HL-60 (cell line): ENCODE measurements around the gene ERP27.

Experiments used
- DNase-seq, 2 experiments: peaks; one replicate each; pipeline ENCODE4 v3.0.0-alpha.2; 2010 to 2020; ENCODE audit warnings: low read depth in 1 of 2, low spot score in 1 of 2
- H3K27ac ChIP-seq: fragments of 250-450 bp; sonication (Bioruptor Pico); replicated peaks from 2 replicates; pipeline ENCODE4 v1.5.1; 2020; ENCODE audit warnings: mild to moderate bottlenecking, moderate library complexity
- H3K27me3 ChIP-seq: fragments of 250-450 bp; sonication (Bioruptor Pico); 2 replicates; pipeline ENCODE4 v1.5.1; 2021; ENCODE audit warnings: mild to moderate bottlenecking, moderate library complexity; ENCODE audit not compliant: insufficient read depth, poor library complexity, severe bottlenecking
- H3K4me3 ChIP-seq: replicated peaks from 2 replicates; pipeline ENCODE4 v1.5.1; 2011; ENCODE audit warnings: mild to moderate bottlenecking, control low read depth, low read length; ENCODE audit not compliant: insufficient read depth
- GABPA ChIP-seq: IDR thresholded peaks from 2 replicates; pipeline ENCODE4 v1.6.1; 2012; ENCODE audit warnings: low read depth
- POLR2AphosphoS5 ChIP-seq: IDR thresholded peaks from 2 replicates; pipeline ENCODE4 v1.6.1; 2012; ENCODE audit warnings: low read depth
- REST ChIP-seq: IDR thresholded peaks from 2 replicates; pipeline ENCODE4 v1.6.1; 2012; ENCODE audit warnings: low read depth; ENCODE audit not compliant: insufficient replicate concordance
- SPI1 ChIP-seq: IDR thresholded peaks from 2 replicates; pipeline ENCODE4 v1.6.1; 2012; ENCODE audit warnings: low read depth, mild to moderate bottlenecking, borderline replicate concordance
- TF ChIP-seq, protein P1 (sequence below): IDR thresholded peaks from one replicate; pipeline ENCODE4 v1.5.1; 2011; ENCODE audit warnings: low read length, control low read depth, inconsistent platforms; ENCODE audit not compliant: insufficient read depth

The ERP27 gene

GRCh38 chr12:14927267-14927666 lies 11.1 kb downstream of the ERP27 start:
- Histone ChIP-seq H3K4me3 (no peak overlapping the region), H3K27me3 (no peaks in the 10 kb centered on the region), H3K27ac (no peak overlapping the region)
- no peak for DNase-seq
- TF ChIP-seq REST, result no peak
- no peak for TF ChIP-seq GABPA
- no peak for TF ChIP-seq POLR2AphosphoS5
- TF ChIP-seq, protein P1, sequence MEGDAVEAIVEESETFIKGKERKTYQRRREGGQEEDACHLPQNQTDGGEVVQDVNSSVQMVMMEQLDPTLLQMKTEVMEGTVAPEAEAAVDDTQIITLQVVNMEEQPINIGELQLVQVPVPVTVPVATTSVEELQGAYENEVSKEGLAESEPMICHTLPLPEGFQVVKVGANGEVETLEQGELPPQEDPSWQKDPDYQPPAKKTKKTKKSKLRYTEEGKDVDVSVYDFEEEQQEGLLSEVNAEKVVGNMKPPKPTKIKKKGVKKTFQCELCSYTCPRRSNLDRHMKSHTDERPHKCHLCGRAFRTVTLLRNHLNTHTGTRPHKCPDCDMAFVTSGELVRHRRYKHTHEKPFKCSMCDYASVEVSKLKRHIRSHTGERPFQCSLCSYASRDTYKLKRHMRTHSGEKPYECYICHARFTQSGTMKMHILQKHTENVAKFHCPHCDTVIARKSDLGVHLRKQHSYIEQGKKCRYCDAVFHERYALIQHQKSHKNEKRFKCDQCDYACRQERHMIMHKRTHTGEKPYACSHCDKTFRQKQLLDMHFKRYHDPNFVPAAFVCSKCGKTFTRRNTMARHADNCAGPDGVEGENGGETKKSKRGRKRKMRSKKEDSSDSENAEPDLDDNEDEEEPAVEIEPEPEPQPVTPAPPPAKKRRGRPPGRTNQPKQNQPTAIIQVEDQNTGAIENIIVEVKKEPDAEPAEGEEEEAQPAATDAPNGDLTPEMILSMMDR, result no peak
- no peak for TF ChIP-seq SPI1

DNA sequence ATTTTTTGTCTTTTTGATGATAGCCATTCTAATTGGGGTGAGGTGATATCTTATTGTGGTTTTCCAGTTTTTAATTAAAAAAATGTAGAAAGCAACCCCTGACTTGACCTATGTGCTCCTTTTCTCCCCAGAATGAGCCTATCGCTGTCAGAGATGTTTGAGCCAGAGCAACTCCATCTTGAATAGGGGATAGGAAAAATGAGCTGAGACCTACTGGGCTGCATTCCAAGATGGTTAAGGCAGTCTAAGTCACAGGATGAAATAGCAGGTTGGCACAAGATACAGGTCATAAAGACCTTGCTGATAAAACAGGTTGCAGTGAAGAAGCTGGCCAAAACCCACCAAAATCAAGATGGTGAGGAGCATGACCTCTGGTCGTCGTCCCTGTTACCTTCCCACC lies 13.8 kb downstream of the ERP27 start:
- no peak for DNase-seq
- Histone ChIP-seq H3K4me3 (no peak overlapping the region), H3K27ac (no peak overlapping the region), H3K27me3 (no peaks in the 10 kb centered on the region)
- no peak for TF ChIP-seq GABPA
- no peak for TF ChIP-seq POLR2AphosphoS5
- TF ChIP-seq REST, result no peak
- TF ChIP-seq, protein P1, result no peak
- no peak for TF ChIP-seq SPI1

GRCh38 chr12:14923944-14924343 lies 14.4 kb downstream of the ERP27 start:
- Histone ChIP-seq H3K4me3 (no peak overlapping the region), H3K27me3 (no peaks in the 10 kb centered on the region), H3K27ac (no peak overlapping the region)
- DNase-seq, result no peak
- TF ChIP-seq, protein P1, result no peak
- TF ChIP-seq POLR2AphosphoS5, result no peak
- TF ChIP-seq SPI1, result peak; percentile 63; the same call in 1 of the 2 replicates
- no peak for TF ChIP-seq GABPA
- no peak for TF ChIP-seq REST
